Measurements from ENCODE around the gene RBMX2. TPM values are rescaled to one million over a fixed set of nuclear protein-coding genes. Genes with fewer than 3 reads are reported as not detected.
"Not testable (repeated sequence)": the region's sequence is repeated elsewhere in the genome, so short reads cannot be mapped to it uniquely, and the experiment has no call there.

Gene RBMX2, protein sequence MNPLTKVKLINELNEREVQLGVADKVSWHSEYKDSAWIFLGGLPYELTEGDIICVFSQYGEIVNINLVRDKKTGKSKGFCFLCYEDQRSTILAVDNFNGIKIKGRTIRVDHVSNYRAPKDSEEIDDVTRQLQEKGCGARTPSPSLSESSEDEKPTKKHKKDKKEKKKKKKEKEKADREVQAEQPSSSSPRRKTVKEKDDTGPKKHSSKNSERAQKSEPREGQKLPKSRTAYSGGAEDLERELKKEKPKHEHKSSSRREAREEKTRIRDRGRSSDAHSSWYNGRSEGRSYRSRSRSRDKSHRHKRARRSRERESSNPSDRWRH
- total RNA-seq, result 26.5 and 27.7 TPM in 2 replicates
- long read RNA-seq, partial matches to known transcripts, result 1 of 8 reads
- long read RNA-seq, other reads (novel, unspliced or antisense), result 2 of 8 reads

DNA sequence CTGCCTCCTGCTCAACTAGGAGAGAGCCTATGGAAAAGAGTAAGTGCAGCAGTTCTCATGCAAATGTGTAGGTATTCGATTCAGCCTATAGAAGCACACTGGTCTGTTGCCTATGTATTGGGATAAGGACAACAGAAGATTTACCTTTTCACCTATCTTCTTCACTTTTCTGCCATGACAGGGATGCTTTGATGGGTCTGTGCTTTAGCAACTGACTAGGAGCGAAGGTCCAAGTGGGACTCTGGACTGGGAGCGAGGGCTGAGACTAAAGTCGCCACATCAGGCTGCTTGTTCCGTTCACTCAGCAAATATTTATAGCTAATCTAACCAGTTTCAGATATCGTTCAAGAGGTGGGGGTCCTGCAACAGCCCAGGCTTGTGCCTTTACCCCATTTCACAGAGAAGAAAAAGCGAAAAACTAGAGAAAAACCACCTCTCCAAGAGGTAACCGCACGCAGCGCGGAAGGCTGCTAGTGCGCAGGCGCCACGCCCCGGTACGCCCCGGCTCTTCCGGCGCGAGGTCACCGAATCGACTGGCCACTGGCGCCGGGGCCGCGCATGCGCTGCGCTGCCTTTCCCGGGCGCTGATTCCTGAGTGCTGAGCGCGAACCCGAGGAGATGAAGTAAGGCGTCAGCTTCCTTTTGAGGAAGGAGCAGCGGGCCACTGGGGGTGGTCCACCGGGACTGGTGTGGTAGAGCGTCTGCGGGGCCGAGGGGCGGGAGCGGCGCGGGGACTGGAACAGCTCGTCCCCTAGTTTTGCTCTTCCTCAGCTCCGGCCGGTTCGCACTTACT is at the start of gene RBMX2:
Gene RBMX2 (plus strand): TSS at position 573 of the 793 bp plus-strand sequence. CDS start 46 bp downstream, at position 619.
- H3K4me3 Mint-ChIP-seq, result peak within 1 kb of the TSS; percentile 89
- H3K4me1 Mint-ChIP-seq, result peaks cover 11% of the 10 kb centered on the region
- H3K27ac Mint-ChIP-seq (ENCODE audit: unreplicated experiment), result peak within 1 kb of the TSS; percentile 96
- TF ChIP-seq, protein P1, sequence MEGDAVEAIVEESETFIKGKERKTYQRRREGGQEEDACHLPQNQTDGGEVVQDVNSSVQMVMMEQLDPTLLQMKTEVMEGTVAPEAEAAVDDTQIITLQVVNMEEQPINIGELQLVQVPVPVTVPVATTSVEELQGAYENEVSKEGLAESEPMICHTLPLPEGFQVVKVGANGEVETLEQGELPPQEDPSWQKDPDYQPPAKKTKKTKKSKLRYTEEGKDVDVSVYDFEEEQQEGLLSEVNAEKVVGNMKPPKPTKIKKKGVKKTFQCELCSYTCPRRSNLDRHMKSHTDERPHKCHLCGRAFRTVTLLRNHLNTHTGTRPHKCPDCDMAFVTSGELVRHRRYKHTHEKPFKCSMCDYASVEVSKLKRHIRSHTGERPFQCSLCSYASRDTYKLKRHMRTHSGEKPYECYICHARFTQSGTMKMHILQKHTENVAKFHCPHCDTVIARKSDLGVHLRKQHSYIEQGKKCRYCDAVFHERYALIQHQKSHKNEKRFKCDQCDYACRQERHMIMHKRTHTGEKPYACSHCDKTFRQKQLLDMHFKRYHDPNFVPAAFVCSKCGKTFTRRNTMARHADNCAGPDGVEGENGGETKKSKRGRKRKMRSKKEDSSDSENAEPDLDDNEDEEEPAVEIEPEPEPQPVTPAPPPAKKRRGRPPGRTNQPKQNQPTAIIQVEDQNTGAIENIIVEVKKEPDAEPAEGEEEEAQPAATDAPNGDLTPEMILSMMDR (conservative IDR thresholded peaks at IDR 0.05), result no peak
- H3K9me3 Mint-ChIP-seq, result no peaks in the 10 kb centered on the region
- DNase-seq (ENCODE audit: low read depth, low spot score), result peak; percentile 56
- peaks cover 18% of the 10 kb centered on the region for H3K27me3 Mint-ChIP-seq (ENCODE audit: low read depth)
- no peaks in the 10 kb centered on the region for H3K36me3 Mint-ChIP-seq (ENCODE audit: low read depth)

DNA sequence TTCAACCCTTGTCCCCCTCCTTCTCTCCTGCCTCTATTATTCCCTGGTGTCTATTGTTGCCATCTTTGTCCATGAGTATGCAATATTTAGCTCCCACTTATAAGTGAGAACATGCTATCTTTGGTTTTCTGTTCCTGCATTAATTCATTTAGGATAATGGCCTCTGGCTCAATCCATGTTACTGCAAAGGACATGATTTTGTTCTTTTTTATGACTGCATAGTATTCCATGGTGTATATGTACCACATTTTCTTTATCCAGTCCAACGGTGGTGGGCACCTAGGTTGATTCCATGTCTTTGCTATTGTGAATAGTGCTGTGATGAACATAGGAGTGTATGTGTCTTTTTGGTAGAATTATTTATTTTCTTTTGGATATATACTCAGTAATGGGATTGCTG is 49.7 kb upstream of the RBMX2 start:
- DNase-seq (ENCODE audit: low read depth, low spot score), result not testable (repeated sequence)

DNA sequence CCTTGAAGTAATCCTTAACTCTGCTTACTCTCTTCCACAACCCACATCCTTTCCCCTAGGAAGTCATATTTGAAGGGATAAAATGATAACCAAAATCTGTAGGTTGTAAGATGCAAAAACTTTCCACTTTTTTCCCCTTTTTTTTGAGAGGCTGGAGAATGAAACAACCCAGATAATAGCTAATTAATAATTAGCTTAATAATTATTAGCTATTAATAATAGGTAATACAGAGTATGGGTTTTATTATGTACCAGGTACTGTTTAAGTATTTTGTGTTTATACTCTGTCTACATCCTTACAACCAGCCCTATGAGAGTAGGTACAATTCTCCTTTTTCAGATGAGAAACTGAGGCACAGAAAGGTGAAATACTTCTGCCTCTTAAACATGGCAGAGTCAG is 25.7 kb upstream of the RBMX2 start:
- Mint-ChIP-seq H3K4me1 (peaks cover 9% of the 10 kb centered on the region), H3K27me3 (ENCODE audit: low read depth) (no peaks in the 10 kb centered on the region), H3K36me3 (ENCODE audit: low read depth) (peaks cover 2% of the 10 kb centered on the region), H3K27ac (ENCODE audit: unreplicated experiment) (no peak overlapping the region), H3K9me3 (no peaks in the 10 kb centered on the region), H3K4me3 (no peak overlapping the region)
- TF ChIP-seq, protein P1 (conservative IDR thresholded peaks at IDR 0.05), result no peak
- no peak for DNase-seq (ENCODE audit: low read depth, low spot score)

More for the DNA sequence above, 49.7 kb upstream of the RBMX2 start:
- not testable (repeated sequence) for H3K27me3 Mint-ChIP-seq (ENCODE audit: low read depth); H3K4me1 Mint-ChIP-seq; H3K9me3 Mint-ChIP-seq; H3K27ac Mint-ChIP-seq (ENCODE audit: unreplicated experiment); H3K4me3 Mint-ChIP-seq
- peaks cover 22% of the 10 kb centered on the region for H3K36me3 Mint-ChIP-seq (ENCODE audit: low read depth)

DNA sequence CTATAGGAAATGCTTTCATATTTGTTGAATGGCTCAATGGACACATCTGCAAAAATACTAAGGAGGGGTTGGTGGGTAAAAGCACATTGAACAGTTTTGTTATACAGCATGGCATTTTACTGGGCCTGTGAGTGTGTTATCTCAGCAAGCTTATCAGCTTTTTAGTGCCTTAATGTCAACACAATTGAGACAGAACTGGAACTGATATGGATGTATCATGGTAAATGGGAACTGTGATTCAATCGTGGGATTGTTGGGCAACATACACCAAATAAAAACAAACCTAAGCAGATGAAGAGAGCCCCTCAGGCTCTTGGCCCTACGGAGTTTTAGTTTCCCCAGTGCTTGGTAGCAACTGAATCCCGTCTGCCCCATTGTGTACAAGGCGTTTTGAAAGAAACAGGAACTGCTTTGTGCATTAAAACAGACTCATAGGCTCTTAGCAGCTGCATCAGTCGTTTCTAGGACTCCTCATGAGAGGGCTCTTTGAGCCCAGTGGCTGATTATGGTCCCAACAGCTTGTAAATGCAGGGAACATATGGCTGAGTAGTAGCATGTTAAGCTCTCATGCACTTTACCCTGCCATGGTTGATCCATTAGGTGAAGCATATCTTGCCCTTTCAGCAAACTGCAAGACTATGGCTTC is 23.6 kb upstream of the RBMX2 start:
- no peak for DNase-seq (ENCODE audit: low read depth, low spot score)
- no peaks in the 10 kb centered on the region for H3K9me3 Mint-ChIP-seq
- peaks cover 9% of the 10 kb centered on the region for H3K4me1 Mint-ChIP-seq
- no peak overlapping the region for H3K27ac Mint-ChIP-seq (ENCODE audit: unreplicated experiment)
- no peaks in the 10 kb centered on the region for H3K36me3 Mint-ChIP-seq (ENCODE audit: low read depth)
- no peaks in the 10 kb centered on the region for H3K27me3 Mint-ChIP-seq (ENCODE audit: low read depth)
- no peak overlapping the region for H3K4me3 Mint-ChIP-seq
- TF ChIP-seq, protein P1 (conservative IDR thresholded peaks at IDR 0.05), result no peak

DNA sequence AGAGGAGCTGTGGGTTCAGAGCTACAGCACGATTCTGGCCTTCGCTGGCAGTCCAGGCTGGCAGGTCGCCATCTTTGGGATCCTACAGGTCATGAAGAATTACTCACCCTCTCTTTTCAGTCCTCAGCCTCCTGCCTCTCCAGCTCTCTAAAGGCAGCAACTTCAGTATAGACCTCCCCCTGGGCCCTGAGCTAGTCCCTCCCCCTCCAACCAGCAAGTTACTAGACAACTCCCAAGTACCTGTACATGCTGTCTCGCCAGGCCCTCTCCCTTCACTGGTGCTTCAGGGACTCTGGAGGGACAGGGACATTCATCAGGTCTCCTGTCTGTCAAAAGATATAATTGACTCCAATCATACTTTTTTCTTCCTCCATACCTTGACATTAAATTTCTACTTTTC is 16.3 kb upstream of the RBMX2 start, which contains the start of gene GPR119:
Gene GPR119 (minus strand): TSS at position 155 of the 400 bp plus-strand sequence. CDS start 227 bp downstream, outside the sequence.
- DNase-seq (ENCODE audit: low read depth, low spot score), result no peak
- Mint-ChIP-seq H3K27ac (ENCODE audit: unreplicated experiment) (no peak within 1 kb of the TSS), H3K4me1 (no peaks in the 10 kb centered on the region), H3K4me3 (no peak within 1 kb of the TSS), H3K9me3 (peaks cover 5% of the 10 kb centered on the region), H3K36me3 (ENCODE audit: low read depth) (no peaks in the 10 kb centered on the region), H3K27me3 (ENCODE audit: low read depth) (no peaks in the 10 kb centered on the region)
- TF ChIP-seq, protein P1 (conservative IDR thresholded peaks at IDR 0.05), result no peak

Measured in neural crest cell (in vitro differentiated cells).